Type B pancreatic cell (in vitro differentiated cells): ENCODE data around the gene SNAI3. TPM values are rescaled to one million over a fixed set of nuclear protein-coding genes. Genes with fewer than 3 reads are reported as not detected.

Source experiments
- DNase-seq: peaks from one replicate; pipeline ENCODE4 v3.0.0; 2021; ENCODE audit warnings: mixed read lengths; ENCODE audit not compliant: unreplicated experiment; ENCODE audit errors: extremely low spot score
- H3K27ac Mint-ChIP-seq: 2 replicates; pipeline ENCODE4 v1.8.0; 2021; ENCODE audit warnings: mild to moderate bottlenecking, mixed read lengths
- H3K27me3 Mint-ChIP-seq: 2 replicates; pipeline ENCODE4 v1.8.0; 2021; ENCODE audit warnings: mixed read lengths
- H3K36me3 Mint-ChIP-seq: 2 replicates; pipeline ENCODE4 v1.8.0; 2021; ENCODE audit warnings: mixed read lengths
- H3K4me1 Mint-ChIP-seq: one replicate; pipeline ENCODE4 v1.8.0; 2021; ENCODE audit warnings: mixed read lengths; ENCODE audit not compliant: unreplicated experiment
- H3K4me3 Mint-ChIP-seq: 2 replicates; pipeline ENCODE4 v1.8.0; 2021; ENCODE audit warnings: mild to moderate bottlenecking, mixed read lengths
- H3K9me3 Mint-ChIP-seq: 2 replicates; pipeline ENCODE4 v1.8.0; 2021; ENCODE audit warnings: mixed read lengths
- CTCF ChIP-seq: fragments of 200-600 bp; sonication (generic); conservative IDR thresholded peaks from 2 replicates; pipeline ENCODE4 v1.5.0; 2021; ENCODE audit warnings: antibody characterized with exemption, mild to moderate bottlenecking
- microRNA-seq: library from miRNA; unstranded; fragments of <30 nt; microRNA quantifications from one replicate; pipeline ENCODE4, GENCODE V29; 2020
- total RNA-seq: library from RNA; stranded (reverse); gene quantifications from 2 replicates; pipeline ENCODE4 v1.2.1, GENCODE V29; 2021; ENCODE audit warnings: low replicate concordance

SNAI3 gene
- total RNA-seq, 1 donor from 2014 or later = 0.68 TPM

- Mint-ChIP-seq H3K4me3 (no peak overlapping the region), H3K27me3 (peaks cover 4% of the 10 kb centered on the region), H3K36me3 (no peaks in the 10 kb centered on the region), H3K4me1 (no peaks in the 10 kb centered on the region), H3K9me3 (no peaks in the 10 kb centered on the region), H3K27ac (no peak overlapping the region)
- no peak for TF ChIP-seq CTCF
- no peak for DNase-seq
These were observed 54.9 kb downstream of the SNAI3 start for GRCh38 chr16:88631384-88631783.

- no peak overlapping the region for H3K4me3 Mint-ChIP-seq
- no peak for DNase-seq
- no peak for TF ChIP-seq CTCF
- no peaks in the 10 kb centered on the region for H3K36me3 Mint-ChIP-seq
- no peaks in the 10 kb centered on the region for H3K4me1 Mint-ChIP-seq
- no peak overlapping the region for H3K27ac Mint-ChIP-seq
- H3K27me3 Mint-ChIP-seq = peaks cover 4% of the 10 kb centered on the region
- H3K9me3 Mint-ChIP-seq = no peaks in the 10 kb centered on the region
These were observed 55.4 kb downstream of the SNAI3 start for GRCh38 chr16:88630941-88631340.

- no peaks in the 10 kb centered on the region for H3K36me3 Mint-ChIP-seq
- H3K27me3 Mint-ChIP-seq = peaks cover 4% of the 10 kb centered on the region
- H3K4me1 Mint-ChIP-seq = no peaks in the 10 kb centered on the region
- no peak for DNase-seq
- no peak overlapping the region for H3K27ac Mint-ChIP-seq
- no peak overlapping the region for H3K4me3 Mint-ChIP-seq
- TF ChIP-seq CTCF = no peak
- no peaks in the 10 kb centered on the region for H3K9me3 Mint-ChIP-seq
These were observed 55.9 kb downstream of the SNAI3 start for GRCh38 chr16:88630433-88630832.

GRCh38 chr16:88629835-88630234, 56.5 kb downstream of the SNAI3 start:
- no peak for TF ChIP-seq CTCF
- Mint-ChIP-seq H3K4me1 (no peaks in the 10 kb centered on the region), H3K9me3 (no peaks in the 10 kb centered on the region), H3K36me3 (no peaks in the 10 kb centered on the region), H3K27ac (no peak overlapping the region), H3K27me3 (no peaks in the 10 kb centered on the region), H3K4me3 (no peak overlapping the region)
- DNase-seq = no peak

GRCh38 chr16:88628512-88628974, 57.8 kb downstream of the SNAI3 start:
- Mint-ChIP-seq H3K36me3 (no peaks in the 10 kb centered on the region), H3K9me3 (no peaks in the 10 kb centered on the region), H3K4me1 (no peaks in the 10 kb centered on the region), H3K27me3 (no peaks in the 10 kb centered on the region), H3K27ac (no peak overlapping the region), H3K4me3 (no peak overlapping the region)
- TF ChIP-seq CTCF = peak; percentile 68
- DNase-seq = no peak

Small RNAs within 50 kb of the gene (microRNA-seq; reads per million reads assigned to microRNA genes)
- not detected for gene MIR4722

Other genes starting within 250 kb of the SNAI3 start
- gene ZFPM1, start 233.2 kb downstream of the SNAI3 start, total RNA-seq = 24.0 and 26.7 TPM in 2 replicates
- 56.5 and 70.2 TPM in 2 replicates for gene ZC3H18, start 116.1 kb downstream of the SNAI3 start, total RNA-seq
- 0.39 TPM in 1 of 2 replicates, not detected in the other for gene IL17C, start 47.9 kb downstream of the SNAI3 start, total RNA-seq
- gene CYBA, start 35.5 kb downstream of the SNAI3 start, total RNA-seq = 120 and 144 TPM in 2 replicates
- gene MVD, start 23.4 kb downstream of the SNAI3 start, total RNA-seq = 59.0 and 60.6 TPM in 2 replicates
- 11.9 and 20.1 TPM in 2 replicates for gene RNF166, start 19.9 kb upstream of the SNAI3 start, total RNA-seq
- gene CTU2, start 20.0 kb upstream of the SNAI3 start, total RNA-seq = 25.1 and 27.1 TPM in 2 replicates
- gene PIEZO1, start 98.7 kb upstream of the SNAI3 start, total RNA-seq = 33.3 and 94.7 TPM in 2 replicates
- 17.7 and 36.8 TPM in 2 replicates for gene CDT1, start 117.3 kb upstream of the SNAI3 start, total RNA-seq
- 116 and 153 TPM in 2 replicates for gene APRT, start 125.4 kb upstream of the SNAI3 start, total RNA-seq
- gene GALNS, start 170.4 kb upstream of the SNAI3 start, total RNA-seq = 30.2 and 32.5 TPM in 2 replicates
- gene TRAPPC2L, start 170.6 kb upstream of the SNAI3 start, total RNA-seq = 80.4 and 91.4 TPM in 2 replicates
- gene PABPN1L, start 180.2 kb upstream of the SNAI3 start, total RNA-seq = 0.31 TPM in 1 of 2 replicates, not detected in the other